ENCODE results near the gene FAIM. TPM values are rescaled to one million over a fixed set of nuclear protein-coding genes. Genes with fewer than 3 reads are reported as not detected.
"Not testable (repeated sequence)": the region's sequence is repeated elsewhere in the genome, so short reads cannot be mapped to it uniquely, and the experiment has no call there.

Gene FAIM
- total RNA-seq, 1 donor from 2014 or later: 11.0 TPM

DNA sequence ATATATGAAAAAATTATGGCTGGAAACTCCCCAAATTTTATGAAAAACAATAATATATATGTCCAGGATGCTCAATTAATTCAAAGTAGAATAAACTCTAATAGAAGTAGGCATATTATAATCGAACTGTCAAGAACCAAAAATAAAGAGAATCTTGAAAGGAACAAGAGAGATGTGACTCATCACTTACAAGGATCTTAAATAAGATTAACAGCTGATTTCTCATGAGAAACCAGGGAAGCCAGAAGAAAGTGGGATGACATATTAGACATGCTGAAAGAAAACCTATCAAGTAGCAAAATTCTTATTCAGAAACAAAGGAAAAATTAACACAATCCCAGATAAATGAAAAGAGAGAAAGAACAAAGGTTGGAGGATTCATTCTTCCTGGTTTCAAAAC, 66.8 kb downstream of the FAIM start:
- no peak for DNase-seq (ENCODE audit: extremely low spot score, unreplicated experiment)
- Mint-ChIP-seq H3K4me1 (ENCODE audit: unreplicated experiment) (peaks cover 28% of the 10 kb centered on the region), H3K36me3 (peaks cover 36% of the 10 kb centered on the region), H3K4me3 (no peak overlapping the region), H3K27me3 (no peaks in the 10 kb centered on the region), H3K9me3 (peaks cover 13% of the 10 kb centered on the region), H3K27ac (no peak overlapping the region)
- TF ChIP-seq, protein P1, sequence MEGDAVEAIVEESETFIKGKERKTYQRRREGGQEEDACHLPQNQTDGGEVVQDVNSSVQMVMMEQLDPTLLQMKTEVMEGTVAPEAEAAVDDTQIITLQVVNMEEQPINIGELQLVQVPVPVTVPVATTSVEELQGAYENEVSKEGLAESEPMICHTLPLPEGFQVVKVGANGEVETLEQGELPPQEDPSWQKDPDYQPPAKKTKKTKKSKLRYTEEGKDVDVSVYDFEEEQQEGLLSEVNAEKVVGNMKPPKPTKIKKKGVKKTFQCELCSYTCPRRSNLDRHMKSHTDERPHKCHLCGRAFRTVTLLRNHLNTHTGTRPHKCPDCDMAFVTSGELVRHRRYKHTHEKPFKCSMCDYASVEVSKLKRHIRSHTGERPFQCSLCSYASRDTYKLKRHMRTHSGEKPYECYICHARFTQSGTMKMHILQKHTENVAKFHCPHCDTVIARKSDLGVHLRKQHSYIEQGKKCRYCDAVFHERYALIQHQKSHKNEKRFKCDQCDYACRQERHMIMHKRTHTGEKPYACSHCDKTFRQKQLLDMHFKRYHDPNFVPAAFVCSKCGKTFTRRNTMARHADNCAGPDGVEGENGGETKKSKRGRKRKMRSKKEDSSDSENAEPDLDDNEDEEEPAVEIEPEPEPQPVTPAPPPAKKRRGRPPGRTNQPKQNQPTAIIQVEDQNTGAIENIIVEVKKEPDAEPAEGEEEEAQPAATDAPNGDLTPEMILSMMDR (conservative IDR thresholded peaks at IDR 0.05): no peak

DNA sequence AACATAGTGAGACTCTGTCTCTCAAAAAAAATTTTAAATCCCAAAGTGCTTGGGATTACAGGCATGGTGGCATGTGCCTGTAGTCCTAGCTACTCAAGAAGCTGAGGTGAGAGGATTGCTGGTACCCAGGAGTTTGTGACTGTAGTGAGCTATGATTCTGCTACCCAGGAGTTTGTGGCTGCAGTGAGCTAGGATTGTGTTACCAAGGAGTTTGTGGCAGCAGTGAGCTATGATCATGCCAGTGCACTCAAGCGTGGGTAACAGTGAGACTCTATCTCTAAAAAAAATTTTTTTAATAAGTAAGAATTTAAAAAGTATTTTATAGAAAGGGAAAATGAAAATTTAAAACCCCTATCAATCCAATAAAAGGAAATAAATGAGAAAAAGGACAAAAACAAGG, 69.5 kb downstream of the FAIM start:
- TF ChIP-seq, protein P1 (conservative IDR thresholded peaks at IDR 0.05): no peak
- no peak overlapping the region for H3K27ac Mint-ChIP-seq

GRCh38 chr3:138678874-138679392, 70.4 kb downstream of the FAIM start:
- no peaks in the 10 kb centered on the region for H3K27me3 Mint-ChIP-seq
- H3K27ac Mint-ChIP-seq: no peak overlapping the region
- H3K36me3 Mint-ChIP-seq: peaks cover 30% of the 10 kb centered on the region
- no peak for DNase-seq (ENCODE audit: extremely low spot score, unreplicated experiment)
- TF ChIP-seq, protein P1 (conservative IDR thresholded peaks at IDR 0.05): no peak
- H3K9me3 Mint-ChIP-seq: peaks cover 12% of the 10 kb centered on the region
- no peak overlapping the region for H3K4me3 Mint-ChIP-seq
- H3K4me1 Mint-ChIP-seq (ENCODE audit: unreplicated experiment): peaks cover 18% of the 10 kb centered on the region

More for the DNA sequence above, 69.5 kb downstream of the FAIM start:
- peaks cover 13% of the 10 kb centered on the region for H3K9me3 Mint-ChIP-seq
- peaks cover 26% of the 10 kb centered on the region for H3K4me1 Mint-ChIP-seq (ENCODE audit: unreplicated experiment)
- H3K27me3 Mint-ChIP-seq: no peaks in the 10 kb centered on the region
- peaks cover 34% of the 10 kb centered on the region for H3K36me3 Mint-ChIP-seq
- no peak overlapping the region for H3K4me3 Mint-ChIP-seq
- no peak for DNase-seq (ENCODE audit: extremely low spot score, unreplicated experiment)

- not testable (repeated sequence) for H3K9me3 Mint-ChIP-seq; H3K27ac Mint-ChIP-seq; H3K4me3 Mint-ChIP-seq; DNase-seq (ENCODE audit: extremely low spot score, unreplicated experiment); H3K27me3 Mint-ChIP-seq
- peaks cover 14% of the 10 kb centered on the region for H3K4me1 Mint-ChIP-seq (ENCODE audit: unreplicated experiment)
- H3K36me3 Mint-ChIP-seq: peaks cover 15% of the 10 kb centered on the region
Observed at GRCh38 chr3:138680974-138681373, 72.4 kb downstream of the FAIM start.

DNA sequence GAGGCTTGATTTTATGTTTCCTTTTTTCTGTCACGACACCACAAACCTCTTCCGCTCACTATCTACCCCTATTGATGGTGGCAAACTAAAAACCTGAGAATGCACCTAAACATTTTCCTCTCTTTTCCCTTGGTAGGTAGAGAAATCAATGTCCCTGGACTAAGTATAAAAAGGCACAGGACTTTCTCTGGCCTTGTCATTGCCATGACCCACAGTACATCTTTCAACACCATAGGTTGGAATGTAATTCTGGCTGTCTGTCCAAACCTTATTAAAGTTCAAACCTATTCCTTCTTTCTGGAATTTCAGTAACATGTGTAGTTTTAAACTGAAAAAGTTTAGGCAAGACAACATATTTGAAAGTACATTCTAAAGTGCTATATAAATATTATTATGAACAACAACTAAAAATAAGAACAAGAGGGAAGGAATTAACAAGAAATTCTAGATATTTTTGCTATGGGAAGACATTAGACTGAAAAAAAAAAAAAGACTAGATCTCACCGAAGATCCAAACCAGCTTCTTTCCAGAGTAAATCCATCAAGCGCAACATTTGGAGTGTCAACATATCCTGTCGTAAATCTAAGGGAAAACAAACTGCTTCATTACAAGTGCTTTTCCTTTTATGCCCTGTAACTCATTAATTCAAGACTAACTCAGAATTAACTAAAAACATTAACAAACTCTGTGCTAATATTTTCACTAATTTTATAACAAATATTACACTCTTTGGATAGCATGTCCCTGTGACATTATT, 73.1 kb downstream of the FAIM start:
- Mint-ChIP-seq H3K27me3 (no peaks in the 10 kb centered on the region), H3K4me1 (ENCODE audit: unreplicated experiment) (peaks cover 16% of the 10 kb centered on the region), H3K9me3 (no peaks in the 10 kb centered on the region), H3K4me3 (no peak overlapping the region), H3K36me3 (peaks cover 8% of the 10 kb centered on the region), H3K27ac (no peak overlapping the region)
- no peak for DNase-seq (ENCODE audit: extremely low spot score, unreplicated experiment)
- TF ChIP-seq, protein P1 (conservative IDR thresholded peaks at IDR 0.05): no peak

- no peak overlapping the region for H3K27ac Mint-ChIP-seq
- peaks cover 24% of the 10 kb centered on the region for H3K4me1 Mint-ChIP-seq (ENCODE audit: unreplicated experiment)
- H3K27me3 Mint-ChIP-seq: no peaks in the 10 kb centered on the region
Observed at GRCh38 chr3:138682648-138683047, 74.1 kb downstream of the FAIM start.

More at GRCh38 chr3:138682648-138683047, 74.1 kb downstream of the FAIM start:
- DNase-seq (ENCODE audit: extremely low spot score, unreplicated experiment): no peak
- peaks cover 9% of the 10 kb centered on the region for H3K36me3 Mint-ChIP-seq
- H3K9me3 Mint-ChIP-seq: no peaks in the 10 kb centered on the region
- H3K4me3 Mint-ChIP-seq: no peak overlapping the region
- TF ChIP-seq, protein P1 (conservative IDR thresholded peaks at IDR 0.05): no peak
